GM21367 (cell line): ENCODE results near the gene ART3.

Experiments
- ATAC-seq: cut with Tn5 transposase; IDR thresholded peaks from one replicate; pipeline ENCODE4 v1.9.1; 2021; ENCODE audit not compliant: unreplicated experiment

Gene ART3

GRCh38 chr4:76144546-76144945 is 70.0 kb downstream of the ART3 start:
- no peak for ATAC-seq

- ATAC-seq: peak; percentile 23
Observed at GRCh38 chr4:76147454-76148141, 73.1 kb downstream of the ART3 start.

GRCh38 chr4:76148142-76148865 is 73.8 kb downstream of the ART3 start, which contains the start of gene NUP54:
NUP54 (minus strand) TSS chr4:76148397; CDS start chr4:76148374, 23 bp downstream.
- ATAC-seq: peak; percentile 99

GRCh38 chr4:76153356-76153755 is 78.8 kb downstream of the ART3 start:
- ATAC-seq: no peak

GRCh38 chr4:76155979-76156378 is 81.5 kb downstream of the ART3 start:
- ATAC-seq: no peak

GRCh38 chr4:76156635-76157034 is 82.1 kb downstream of the ART3 start:
- ATAC-seq: no peak

- no peak for ATAC-seq
Observed at GRCh38 chr4:76160355-76160754, 85.8 kb downstream of the ART3 start.
